ENCODE results near the gene NDOR1. TPM values are rescaled to one million over a fixed set of nuclear protein-coding genes. Genes with fewer than 3 reads are reported as not detected.
A peak's percentile ranks its signal among the peaks of the same experiment; 100 is the strongest.
"Not testable (repeated sequence)": the region's sequence is repeated elsewhere in the genome, so short reads cannot be mapped to it uniquely, and the experiment has no call there.

Gene NDOR1
- total RNA-seq, 1 donor from 2014 or later, result 39.4 TPM

DNA sequence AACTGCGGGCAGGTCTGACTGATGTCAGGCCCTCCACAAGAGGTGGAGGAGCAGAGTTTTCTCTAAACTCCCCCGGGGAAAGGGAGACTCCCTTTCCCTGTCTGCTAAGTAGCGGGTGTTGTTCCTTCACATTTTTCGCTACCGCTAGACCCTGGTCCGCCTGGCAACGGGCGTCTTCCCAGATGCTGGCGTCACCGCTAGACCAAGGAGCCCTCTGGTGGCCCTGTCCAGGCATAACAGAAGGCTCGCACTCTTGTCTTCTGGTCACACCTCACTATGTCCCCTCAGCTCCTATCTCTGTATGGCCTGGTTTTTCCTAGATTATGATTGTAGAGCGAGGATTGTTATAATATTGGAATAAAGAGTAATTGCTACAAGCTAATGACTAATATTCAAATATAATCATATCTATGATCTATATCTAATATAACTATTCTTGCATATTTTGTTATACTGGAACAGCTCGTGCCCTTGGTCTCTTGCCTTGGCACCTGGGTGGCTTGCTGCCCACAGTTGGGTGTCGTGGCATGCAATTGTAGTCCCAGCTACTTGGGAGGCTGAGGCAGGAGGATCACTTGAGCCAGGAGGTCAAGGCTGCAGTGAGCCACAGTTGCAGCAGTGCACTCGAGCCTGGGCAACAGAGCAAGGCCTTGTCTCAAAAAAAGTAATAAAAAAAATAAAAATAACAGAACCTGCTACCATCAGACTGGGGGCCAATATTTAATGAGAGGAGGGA lies 56.8 kb downstream of the NDOR1 start:
- not testable (repeated sequence) for DNase-seq (ENCODE audit: low read depth, low spot score); H3K27me3 Mint-ChIP-seq (ENCODE audit: low read depth); H3K27ac Mint-ChIP-seq (ENCODE audit: unreplicated experiment); H3K9me3 Mint-ChIP-seq; H3K36me3 Mint-ChIP-seq (ENCODE audit: low read depth); H3K4me1 Mint-ChIP-seq
- H3K4me3 Mint-ChIP-seq, result peak overlapping the region; percentile 47
- TF ChIP-seq, protein P1, sequence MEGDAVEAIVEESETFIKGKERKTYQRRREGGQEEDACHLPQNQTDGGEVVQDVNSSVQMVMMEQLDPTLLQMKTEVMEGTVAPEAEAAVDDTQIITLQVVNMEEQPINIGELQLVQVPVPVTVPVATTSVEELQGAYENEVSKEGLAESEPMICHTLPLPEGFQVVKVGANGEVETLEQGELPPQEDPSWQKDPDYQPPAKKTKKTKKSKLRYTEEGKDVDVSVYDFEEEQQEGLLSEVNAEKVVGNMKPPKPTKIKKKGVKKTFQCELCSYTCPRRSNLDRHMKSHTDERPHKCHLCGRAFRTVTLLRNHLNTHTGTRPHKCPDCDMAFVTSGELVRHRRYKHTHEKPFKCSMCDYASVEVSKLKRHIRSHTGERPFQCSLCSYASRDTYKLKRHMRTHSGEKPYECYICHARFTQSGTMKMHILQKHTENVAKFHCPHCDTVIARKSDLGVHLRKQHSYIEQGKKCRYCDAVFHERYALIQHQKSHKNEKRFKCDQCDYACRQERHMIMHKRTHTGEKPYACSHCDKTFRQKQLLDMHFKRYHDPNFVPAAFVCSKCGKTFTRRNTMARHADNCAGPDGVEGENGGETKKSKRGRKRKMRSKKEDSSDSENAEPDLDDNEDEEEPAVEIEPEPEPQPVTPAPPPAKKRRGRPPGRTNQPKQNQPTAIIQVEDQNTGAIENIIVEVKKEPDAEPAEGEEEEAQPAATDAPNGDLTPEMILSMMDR (conservative IDR thresholded peaks at IDR 0.05), result peak; percentile 62

DNA sequence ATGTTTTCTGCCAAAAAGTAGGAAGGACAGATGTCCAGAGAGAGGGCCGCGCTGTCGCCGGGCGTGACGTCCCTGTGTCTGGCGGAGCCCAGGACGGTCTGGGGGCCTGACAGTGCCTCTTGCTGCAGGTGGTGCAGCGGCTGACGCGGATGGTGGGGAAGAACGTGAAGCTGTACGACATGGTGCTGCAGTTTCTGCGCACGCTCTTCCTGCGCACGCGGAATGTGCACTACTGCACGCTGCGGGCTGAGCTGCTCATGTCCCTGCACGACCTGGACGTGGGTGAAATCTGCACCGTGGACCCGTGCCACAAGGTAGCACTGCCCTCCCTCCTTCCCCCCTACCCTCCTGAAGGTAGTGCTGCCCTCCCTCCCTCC lies 57.4 kb downstream of the NDOR1 start:
- Mint-ChIP-seq H3K27me3 (ENCODE audit: low read depth) (no peaks in the 10 kb centered on the region), H3K4me3 (no peak overlapping the region), H3K4me1 (peaks cover 5% of the 10 kb centered on the region), H3K27ac (ENCODE audit: unreplicated experiment) (no peak overlapping the region), H3K9me3 (no peaks in the 10 kb centered on the region), H3K36me3 (ENCODE audit: low read depth) (peaks cover 6% of the 10 kb centered on the region)
- DNase-seq (ENCODE audit: low read depth, low spot score), result no peak
- TF ChIP-seq, protein P1 (conservative IDR thresholded peaks at IDR 0.05), result no peak

DNA sequence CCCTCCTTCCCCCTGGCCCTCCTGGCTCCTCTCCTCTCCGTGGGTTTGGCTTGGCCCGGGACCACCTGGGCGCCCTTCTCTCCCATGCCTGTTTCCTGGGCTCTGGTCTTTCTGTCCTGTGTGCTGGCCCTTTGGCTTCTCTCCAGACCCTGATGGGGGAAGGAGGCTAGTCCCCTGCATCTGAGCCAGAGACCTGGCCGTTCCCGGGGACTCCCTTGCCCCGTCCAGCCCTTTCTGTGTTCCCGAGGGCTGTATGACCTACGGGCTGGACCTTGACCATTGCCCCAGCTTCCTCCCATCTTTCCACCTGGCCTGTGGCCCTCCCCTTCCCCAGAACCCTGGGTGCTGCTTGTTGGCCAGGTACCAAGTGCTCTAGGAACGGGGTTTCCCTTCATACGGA lies 58.0 kb downstream of the NDOR1 start:
- DNase-seq (ENCODE audit: low read depth, low spot score), result no peak
- Mint-ChIP-seq H3K4me1 (peaks cover 7% of the 10 kb centered on the region), H3K36me3 (ENCODE audit: low read depth) (peaks cover 7% of the 10 kb centered on the region), H3K4me3 (peak overlapping the region; percentile 12), H3K27ac (ENCODE audit: unreplicated experiment) (peak overlapping the region; percentile 6), H3K9me3 (no peaks in the 10 kb centered on the region), H3K27me3 (ENCODE audit: low read depth) (no peaks in the 10 kb centered on the region)
- TF ChIP-seq, protein P1 (conservative IDR thresholded peaks at IDR 0.05), result no peak

DNA sequence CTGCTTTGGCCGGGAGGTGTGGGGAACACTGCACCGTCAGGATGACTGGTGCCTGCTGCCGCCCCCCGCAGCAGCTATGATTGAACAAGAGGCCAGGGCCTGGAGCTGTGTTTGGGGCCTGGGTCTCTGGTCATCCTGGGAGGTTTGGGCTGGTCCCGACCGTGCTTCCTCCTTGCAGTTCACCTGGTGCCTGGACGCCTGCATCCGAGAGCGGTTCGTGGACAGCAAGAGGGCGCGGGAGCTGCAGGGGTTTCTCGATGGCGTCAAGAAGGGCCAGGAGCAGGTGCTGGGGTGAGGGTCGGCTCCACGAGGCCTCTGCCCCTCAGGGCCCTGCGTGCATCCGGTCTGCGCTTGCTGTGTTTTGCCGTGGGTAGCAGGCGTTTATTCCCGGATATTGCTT lies 58.6 kb downstream of the NDOR1 start:
- Mint-ChIP-seq H3K36me3 (ENCODE audit: low read depth) (peaks cover 10% of the 10 kb centered on the region), H3K27me3 (ENCODE audit: low read depth) (no peaks in the 10 kb centered on the region), H3K27ac (ENCODE audit: unreplicated experiment) (no peak overlapping the region), H3K4me3 (no peak overlapping the region), H3K9me3 (no peaks in the 10 kb centered on the region), H3K4me1 (peaks cover 10% of the 10 kb centered on the region)
- TF ChIP-seq, protein P1 (conservative IDR thresholded peaks at IDR 0.05), result no peak
- no peak for DNase-seq (ENCODE audit: low read depth, low spot score)

DNA sequence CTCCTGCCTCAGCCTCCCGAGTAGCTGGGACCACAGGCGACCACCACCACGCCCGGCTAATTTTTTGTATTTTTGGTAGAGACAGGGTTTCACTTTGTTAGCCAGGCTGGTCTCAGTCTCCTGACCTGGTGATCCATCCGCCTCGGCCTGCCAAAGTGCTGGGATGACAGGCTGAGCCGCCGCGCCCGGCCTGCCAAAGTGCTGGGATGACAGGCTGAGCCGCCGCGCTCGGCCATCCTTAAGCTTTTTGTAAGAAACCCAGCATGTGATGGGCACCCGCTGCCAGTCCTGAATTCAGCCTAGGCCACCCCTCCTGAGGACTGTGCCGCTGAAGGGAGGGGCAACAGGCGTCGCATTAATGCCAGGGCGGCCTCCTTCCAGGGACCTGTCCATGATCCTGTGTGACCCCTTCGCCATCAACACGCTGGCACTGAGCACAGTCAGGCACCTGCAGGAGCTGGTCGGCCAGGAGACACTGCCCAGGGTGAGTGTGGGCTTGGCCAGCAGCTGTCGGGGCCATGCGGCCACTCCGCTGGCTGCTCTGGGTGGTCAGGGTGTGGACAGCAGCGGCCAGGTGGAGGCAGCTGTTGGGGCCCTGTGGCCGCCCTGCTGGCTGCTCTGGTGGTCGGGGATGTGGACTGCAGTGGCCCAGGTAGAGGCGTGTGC lies 60.1 kb downstream of the NDOR1 start:
- Mint-ChIP-seq H3K27ac (ENCODE audit: unreplicated experiment) (no peak overlapping the region), H3K36me3 (ENCODE audit: low read depth) (peaks cover 12% of the 10 kb centered on the region), H3K27me3 (ENCODE audit: low read depth) (no peaks in the 10 kb centered on the region), H3K4me3 (no peak overlapping the region), H3K9me3 (no peaks in the 10 kb centered on the region), H3K4me1 (peaks cover 10% of the 10 kb centered on the region)
- no peak for DNase-seq (ENCODE audit: low read depth, low spot score)
- TF ChIP-seq, protein P1 (conservative IDR thresholded peaks at IDR 0.05), result no peak
